ENCODE measurements around the gene ITGA7. TPM values are rescaled to one million over a fixed set of nuclear protein-coding genes. Genes with fewer than 3 reads are reported as not detected.

The ITGA7 gene
- total RNA-seq, 1 donor from 2014 or later, result 25.1 TPM

GRCh38 chr12:55636116-55636655, 71.5 kb downstream of the ITGA7 start:
- H3K27me3 Mint-ChIP-seq, result peaks cover 20% of the 10 kb centered on the region
- H3K9me3 Mint-ChIP-seq (ENCODE audit: low read depth), result no peaks in the 10 kb centered on the region
- no peak overlapping the region for H3K4me3 Mint-ChIP-seq (ENCODE audit: low read depth)

More at GRCh38 chr12:55636116-55636655, 71.5 kb downstream of the ITGA7 start:
- no peak for TF ChIP-seq CTCF (IDR thresholded peaks at IDR 0.05; ENCODE audit: unreplicated experiment)
- no peak for DNase-seq (ENCODE audit: low spot score, unreplicated experiment)
- H3K27ac Mint-ChIP-seq, result no peak overlapping the region
- peaks cover 7% of the 10 kb centered on the region for H3K4me1 Mint-ChIP-seq (ENCODE audit: low read depth)
- no peaks in the 10 kb centered on the region for H3K36me3 Mint-ChIP-seq (ENCODE audit: insufficient read depth)

Other genes starting within 250 kb of the ITGA7 start
- not detected in 2 replicates for gene OR6C70, start 237.8 kb downstream of the ITGA7 start, total RNA-seq
- gene OR6C68, start 215.5 kb downstream of the ITGA7 start, total RNA-seq, result not detected in 2 replicates
- not detected in 2 replicates for gene OR6C4, start 158.3 kb downstream of the ITGA7 start, total RNA-seq
- gene OR2AP1, start 135.4 kb downstream of the ITGA7 start, total RNA-seq, result not detected in 2 replicates
- gene OR10P1, start 71.0 kb downstream of the ITGA7 start, total RNA-seq, result not detected in 2 replicates
- 65.8 and 68.5 TPM in 2 replicates for gene BLOC1S1, start 8.1 kb upstream of the ITGA7 start, total RNA-seq
- gene RDH5, start 12.5 kb upstream of the ITGA7 start, total RNA-seq, result 7.9 and 9.7 TPM in 2 replicates
- 407 and 432 TPM in 2 replicates for gene CD63, start 21.1 kb upstream of the ITGA7 start, total RNA-seq
- gene GDF11, start 35.2 kb upstream of the ITGA7 start, total RNA-seq, result 42.8 and 50.3 TPM in 2 replicates
- 85.7 and 91.0 TPM in 2 replicates for gene SARNP, start 109.8 kb upstream of the ITGA7 start, total RNA-seq
- 36.5 and 40.5 TPM in 2 replicates for gene ORMDL2, start 110.1 kb upstream of the ITGA7 start, total RNA-seq
- 37.6 and 38.6 TPM in 2 replicates for gene DNAJC14, start 121.7 kb upstream of the ITGA7 start, total RNA-seq
- gene MMP19, start 135.0 kb upstream of the ITGA7 start, total RNA-seq, result 0.62 and 0.89 TPM in 2 replicates
- 38.0 and 42.8 TPM in 2 replicates for gene PYM1, start 220.0 kb upstream of the ITGA7 start, total RNA-seq
- gene DGKA, start 223.3 kb upstream of the ITGA7 start, total RNA-seq, result 10.2 and 16.8 TPM in 2 replicates

Data from progenitor cell of endocrine pancreas (in vitro differentiated cells).